SW480 (cell line): ENCODE results near the gene SIGLEC1.

Experiments used
- DNase-seq: peaks from one replicate; pipeline ENCODE4 v3.0.0-alpha.2; 2016; ENCODE audit warnings: low spot score

The SIGLEC1 gene

DNA sequence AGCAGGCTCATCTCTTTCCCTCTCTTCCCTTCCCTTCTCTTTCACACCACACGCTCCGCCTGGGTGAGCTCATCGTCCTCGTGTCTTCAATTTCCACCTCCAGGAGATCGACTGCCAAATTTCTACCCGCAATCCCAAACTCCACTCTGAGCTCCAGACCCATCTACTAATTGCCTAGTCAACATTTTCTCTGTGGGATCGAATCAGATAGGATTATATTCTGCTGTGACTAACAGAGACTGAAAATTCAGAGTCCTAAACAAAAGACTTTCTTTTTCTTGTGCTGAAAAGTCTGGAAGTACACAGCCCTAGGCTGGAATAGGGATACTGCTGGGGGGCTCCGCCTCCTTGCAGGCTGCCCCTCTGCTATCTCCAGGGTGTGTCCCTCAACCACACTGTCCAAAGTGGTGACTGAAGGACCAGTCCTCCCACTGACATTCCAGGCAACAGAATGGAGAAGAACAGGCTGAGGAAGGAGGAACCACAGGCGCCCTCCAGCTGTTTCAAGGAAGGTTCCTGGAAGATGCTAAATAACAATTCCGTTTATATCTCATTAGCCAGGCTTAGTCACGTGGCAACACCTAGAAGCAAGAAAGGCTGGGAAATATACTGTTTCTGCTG lies 15.1 kb upstream of the SIGLEC1 start:
- no peak for DNase-seq

DNA sequence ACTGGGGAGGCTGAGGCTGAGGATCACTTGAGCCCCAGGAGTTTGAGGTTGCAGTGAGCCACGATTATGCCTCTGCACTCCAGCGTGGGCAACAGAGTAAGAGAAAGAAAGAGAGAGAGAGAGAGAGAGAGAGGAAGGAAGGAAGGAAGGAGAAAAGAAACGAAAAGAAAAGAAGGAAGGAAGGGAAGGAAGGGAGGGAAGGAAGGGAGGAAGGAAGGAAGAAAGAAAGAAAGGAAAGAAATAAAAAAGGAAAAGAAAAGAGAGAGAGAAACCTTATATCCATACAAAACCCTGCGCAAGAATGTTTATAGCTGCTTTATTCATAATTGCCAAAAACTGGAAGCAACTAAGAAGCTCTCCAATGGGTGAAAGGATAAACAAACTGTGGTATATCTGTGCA lies 12.0 kb upstream of the SIGLEC1 start:
- no peak for DNase-seq

DNA sequence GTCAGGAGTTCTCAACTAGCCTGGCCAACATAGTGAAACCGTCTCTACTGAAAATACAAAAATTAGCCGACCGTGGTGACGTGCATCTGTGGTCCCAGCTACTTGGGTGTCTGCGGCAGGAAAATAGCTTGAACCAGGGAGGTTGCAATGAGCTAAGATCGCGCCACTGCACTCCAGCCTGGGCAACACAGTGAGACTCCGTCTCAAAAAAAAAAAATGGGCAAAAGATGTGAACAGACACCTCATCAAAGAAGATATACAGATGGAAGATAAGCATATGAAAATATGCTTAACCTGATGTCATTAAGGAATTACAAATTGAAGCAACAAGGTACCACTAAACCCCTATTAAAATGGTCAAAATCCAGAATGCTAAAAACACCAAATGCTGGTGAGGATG lies 10.9 kb upstream of the SIGLEC1 start:
- DNase-seq = no peak

DNA sequence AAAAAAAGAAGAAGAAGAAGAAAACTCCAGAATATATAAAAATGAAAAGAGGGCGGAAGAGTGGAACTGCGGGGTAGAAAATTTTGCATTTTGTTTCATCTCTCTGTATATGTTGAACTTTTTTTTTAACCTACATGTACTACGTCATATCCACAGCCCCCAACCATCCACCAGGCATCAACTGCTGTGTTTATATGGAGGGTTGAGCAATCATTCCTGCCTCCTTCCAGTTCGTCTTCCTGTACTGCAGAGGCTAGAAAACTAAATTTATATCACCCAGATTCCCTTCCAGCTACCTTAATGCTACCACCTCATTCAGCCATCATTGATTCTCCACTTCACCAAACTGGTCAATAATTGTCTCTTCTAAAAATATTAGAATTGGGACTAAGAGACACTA lies 9.5 kb upstream of the SIGLEC1 start:
- DNase-seq = no peak

DNA sequence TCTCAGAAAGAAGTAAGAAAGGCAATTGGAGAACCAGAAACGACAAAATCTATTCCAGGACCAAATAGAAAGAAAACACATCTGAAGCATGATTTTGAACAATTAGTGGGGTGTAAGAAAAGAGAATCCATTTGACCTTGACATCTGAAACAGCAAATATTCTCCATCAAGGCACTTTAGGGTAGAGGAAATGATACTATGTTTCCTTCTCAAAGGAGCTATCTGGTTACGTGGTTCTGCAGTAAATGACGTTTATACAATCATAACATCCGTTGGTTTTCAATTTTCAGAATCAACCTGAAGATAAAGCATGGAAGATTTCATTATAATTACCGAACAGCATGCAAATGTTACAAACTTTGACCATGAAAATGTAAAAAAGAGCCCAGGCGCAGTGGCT lies 8.2 kb upstream of the SIGLEC1 start:
- no peak for DNase-seq

DNA sequence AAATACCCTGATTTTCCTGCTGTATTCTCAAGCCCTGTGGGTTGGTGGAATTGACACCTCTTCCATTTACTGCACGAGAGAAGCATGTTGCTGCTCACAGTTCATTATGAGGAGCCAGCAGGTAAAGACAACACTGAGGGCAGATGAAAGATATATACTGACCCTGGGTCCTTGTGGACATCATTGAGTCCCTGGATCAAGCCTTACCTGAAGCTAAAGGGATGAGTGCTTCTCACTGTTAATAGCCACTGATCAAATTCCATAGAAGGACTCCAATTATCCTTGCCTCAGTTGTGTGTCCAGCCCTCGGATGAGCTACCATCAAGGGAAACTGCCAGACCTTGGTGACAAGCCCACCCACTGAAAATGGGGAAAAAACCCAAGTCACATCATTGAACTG lies 7.7 kb upstream of the SIGLEC1 start:
- DNase-seq = no peak

DNA sequence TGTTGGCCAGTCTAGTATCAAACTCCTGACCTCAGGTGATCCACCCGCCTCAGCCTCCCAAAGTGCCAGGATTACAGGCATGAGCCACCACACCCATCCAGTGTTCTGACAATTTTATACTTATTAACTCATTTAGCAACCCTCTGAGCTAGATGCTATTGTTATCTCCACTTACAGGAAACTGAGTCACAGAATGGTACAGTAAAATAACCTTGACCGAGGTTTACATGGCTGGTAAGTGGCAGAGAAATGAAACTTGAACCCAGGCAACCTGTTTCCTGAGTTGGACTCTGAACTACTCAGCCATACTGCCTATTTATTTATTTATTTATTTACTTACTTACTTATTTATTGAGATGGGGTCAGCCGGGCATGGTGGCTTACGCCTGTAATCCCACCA lies 6.6 kb upstream of the SIGLEC1 start:
- no peak for DNase-seq

DNA sequence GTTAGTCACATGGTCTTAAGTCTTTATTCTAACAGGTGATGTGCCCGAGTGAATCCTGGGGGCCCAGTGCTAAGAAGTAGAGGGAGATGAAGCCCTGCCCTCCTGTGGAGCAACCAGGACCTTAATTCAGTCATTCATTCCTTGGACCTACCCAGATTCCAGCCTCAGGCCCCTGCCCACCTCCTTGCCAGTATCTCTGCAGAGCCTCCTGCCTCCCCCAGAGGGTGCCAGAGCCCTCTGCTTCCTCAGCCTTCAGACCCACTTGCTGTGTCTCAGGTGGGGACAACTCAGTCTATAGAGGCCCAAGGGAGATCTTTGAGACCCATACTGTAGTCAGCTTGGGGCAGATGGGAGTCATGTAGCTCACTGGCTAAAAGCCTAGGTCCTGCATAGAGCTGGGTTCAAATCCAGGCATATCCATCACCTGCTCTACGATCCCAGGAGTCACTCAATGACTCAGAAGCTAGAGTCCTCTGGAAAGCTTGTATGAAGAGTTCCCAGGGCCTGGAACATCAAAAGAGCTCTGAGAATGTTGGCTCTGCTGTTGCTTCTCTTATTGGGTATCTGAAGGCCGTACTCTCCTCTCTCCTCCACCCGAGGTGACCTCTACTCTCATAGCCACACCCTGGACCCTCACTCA lies 3.9 kb upstream of the SIGLEC1 start:
- peak; percentile 72 for DNase-seq

DNA sequence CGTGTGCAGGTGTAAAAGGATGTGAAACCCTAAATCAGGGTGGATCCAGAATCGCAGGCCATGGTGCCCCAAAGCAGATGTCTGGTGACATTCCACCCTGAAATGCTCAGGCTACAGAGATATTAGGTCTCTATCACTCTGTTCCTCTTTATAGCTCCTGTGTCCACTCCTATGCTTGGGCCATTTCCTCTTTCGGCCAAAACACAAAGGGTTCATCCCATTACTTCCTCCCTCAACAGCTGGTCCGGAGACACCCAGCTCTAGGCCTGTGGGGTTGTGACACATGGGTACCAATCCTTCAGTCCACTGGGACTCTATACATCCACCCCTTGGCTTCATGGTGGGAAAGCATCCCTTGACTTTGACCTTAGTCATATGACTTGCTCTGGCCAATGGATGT lies 1.7 kb upstream of the SIGLEC1 start:
- no peak for DNase-seq

DNA sequence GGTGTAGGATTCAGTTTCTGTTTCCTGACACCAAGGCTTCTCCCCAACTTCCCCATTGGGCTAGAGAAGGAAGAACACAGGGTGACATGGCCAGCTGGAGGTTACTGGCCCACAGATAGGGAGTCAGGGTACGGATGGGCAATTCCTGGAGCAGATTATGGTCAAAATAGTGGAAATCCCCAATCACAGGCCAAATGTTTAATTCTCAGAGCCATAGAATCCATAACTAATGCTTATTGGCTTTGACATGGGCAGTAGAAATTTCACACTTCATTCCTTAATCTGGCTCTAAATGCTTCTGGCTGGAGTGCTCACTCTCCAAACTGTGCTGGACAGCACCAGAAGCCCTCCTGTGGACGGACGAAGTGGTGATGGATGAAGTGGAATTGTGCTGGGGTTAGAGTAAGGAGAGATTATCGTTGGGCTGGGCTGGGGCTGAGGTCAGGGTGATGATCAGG lies 887 bp downstream of the SIGLEC1 start:
- no peak for DNase-seq

DNA sequence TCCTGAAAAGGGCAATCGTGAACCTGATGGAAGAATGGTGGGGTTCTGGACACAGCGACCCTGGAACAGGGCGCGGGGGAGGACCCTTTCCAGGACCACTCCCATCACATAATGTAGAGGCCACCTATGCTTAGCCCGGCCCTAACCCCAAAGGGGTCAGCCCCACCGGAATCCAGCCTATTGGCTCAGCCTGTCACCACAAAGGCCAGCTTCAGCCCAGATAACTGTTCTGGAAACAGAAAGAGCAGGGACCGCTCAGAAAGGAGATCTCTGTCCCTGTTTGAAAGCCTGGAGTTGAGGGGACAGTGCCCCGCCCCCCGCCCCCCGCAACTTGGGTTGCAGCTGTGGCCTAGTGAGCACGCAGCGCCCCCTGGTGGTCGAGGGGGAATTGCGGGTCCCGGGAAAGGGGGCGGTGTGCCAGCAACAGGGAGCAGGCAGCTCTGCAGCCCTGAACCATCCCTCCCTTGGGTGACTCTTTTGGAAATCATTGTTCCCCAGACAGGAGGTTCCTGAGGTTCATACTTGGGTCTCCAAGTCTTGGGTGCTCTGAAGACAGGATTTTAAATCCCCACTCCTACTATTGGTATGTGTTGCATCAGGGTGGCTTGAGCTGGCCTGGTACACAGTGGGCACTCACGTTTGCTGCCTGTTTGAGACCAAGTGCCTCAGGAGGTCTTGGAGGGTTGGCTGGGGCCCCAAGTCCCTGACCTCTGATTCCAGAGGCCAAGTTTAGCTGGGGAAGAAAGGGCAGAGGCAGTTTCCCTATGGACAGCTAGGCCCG lies 1.5 kb downstream of the SIGLEC1 start:
- DNase-seq = peak; percentile 33

DNA sequence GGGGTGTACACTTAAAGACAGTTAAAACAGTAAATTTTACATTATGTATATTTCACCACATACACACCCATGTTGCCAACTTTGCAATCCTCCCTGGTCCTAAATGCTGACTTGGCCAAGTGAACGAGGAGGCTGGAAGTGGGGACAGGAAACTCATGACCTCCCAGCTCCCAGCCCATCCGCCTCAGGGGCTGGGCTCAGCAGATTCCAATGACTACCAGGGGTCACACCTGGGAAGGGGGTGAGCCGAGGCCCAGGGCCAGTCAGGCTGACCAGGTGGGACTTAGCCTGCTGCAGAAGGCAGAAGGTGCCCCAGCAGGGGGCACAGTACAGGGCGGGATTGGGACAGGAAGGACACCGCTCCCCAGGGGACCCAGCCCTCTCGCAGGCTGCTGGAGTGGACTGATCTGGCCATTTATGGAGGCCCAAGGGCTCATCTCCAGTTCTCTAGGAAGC lies 2.4 kb downstream of the SIGLEC1 start:
- DNase-seq = no peak

DNA sequence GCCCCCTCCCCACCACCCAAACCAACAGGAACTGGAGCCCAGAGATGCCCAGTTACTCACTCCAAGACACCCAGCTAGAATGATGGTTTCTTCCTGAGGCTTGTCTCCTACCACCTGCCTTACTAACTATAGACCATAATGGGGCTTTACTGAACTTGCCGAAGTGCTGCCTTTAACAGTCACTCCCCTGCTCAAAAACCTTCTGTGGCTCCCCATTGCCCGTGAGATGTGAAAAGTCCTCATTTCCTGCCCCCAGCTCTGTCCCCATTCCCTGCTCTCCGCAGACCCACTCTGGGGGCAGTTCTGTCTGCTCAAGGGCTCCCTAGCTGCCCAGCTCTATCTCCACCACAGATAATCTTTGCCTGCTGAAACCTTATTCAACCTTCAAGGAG lies 4.9 kb downstream of the SIGLEC1 start:
- no peak for DNase-seq

DNA sequence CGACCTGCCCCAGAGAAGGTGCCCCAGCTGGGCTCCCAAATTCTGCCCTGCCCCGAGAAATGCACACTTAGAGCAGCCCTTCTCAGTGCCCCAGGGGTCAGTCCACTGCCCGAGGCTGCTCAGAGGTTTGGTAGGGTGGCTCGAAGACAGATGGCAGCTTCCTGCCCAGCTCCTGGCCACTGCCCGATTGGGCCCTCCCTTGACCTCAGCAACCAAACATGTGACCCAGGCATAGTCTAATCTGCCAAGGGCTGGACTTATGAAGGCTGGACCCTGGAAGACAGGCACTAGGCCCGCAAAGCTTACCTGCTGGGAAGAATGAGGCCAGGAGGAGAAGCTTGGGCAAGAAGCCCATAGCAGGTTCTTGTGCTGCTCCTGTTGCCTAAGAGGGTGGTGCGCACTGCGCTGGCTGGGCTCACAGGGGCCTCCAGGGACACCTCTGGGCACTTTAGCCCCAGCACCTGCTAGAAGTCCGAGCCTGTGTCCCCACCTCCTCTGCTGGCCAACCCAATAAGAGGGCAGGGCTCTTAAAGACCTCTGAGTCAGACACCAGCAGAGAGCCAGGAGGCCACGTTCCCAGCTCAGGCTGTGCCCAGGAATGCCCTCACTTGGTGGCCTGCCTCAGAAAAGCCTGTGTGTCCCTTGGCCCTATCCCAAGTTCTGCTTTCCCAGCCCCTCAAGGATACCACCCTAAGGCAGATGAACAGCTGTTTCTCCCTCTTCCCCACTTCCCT lies 5.5 kb downstream of the SIGLEC1 start:
- no peak for DNase-seq

DNA sequence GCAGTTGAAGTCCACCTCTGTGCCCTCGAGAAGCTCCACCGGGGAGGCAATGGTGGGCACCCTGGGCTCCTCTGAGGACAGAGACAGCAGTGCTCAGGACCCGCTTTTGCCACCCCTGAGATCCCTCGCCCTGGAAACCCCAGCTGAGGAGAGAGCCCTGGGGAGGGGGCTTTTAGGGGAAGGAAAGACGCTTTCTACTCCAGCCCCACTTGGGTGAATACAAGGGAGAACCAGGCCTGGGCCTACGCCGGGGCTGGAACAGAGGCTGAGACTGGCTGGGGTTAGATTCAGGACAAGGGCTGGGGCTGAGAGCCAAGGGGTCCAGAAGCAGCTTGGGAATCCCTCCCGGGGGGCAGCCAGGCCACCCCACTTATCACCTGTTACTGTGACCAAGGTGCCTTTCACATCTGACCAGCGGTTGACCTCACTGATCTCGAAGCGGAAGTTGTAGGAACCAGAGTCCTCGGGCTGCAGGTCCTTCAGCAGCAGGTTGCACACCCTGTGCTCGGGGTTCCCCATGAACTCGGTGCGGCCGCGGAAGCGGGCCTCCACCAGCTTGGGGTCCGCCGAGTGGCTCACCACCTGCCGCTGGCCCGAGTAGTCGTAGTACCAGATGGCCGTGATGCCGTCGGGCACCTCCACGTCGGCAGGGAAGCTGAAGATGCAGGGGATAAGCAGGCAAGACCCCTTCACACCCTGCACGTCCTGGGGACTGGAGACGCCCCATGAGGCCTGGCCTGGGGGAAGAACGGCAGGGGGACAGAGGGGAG lies 6.2 kb downstream of the SIGLEC1 start:
- DNase-seq = no peak

DNA sequence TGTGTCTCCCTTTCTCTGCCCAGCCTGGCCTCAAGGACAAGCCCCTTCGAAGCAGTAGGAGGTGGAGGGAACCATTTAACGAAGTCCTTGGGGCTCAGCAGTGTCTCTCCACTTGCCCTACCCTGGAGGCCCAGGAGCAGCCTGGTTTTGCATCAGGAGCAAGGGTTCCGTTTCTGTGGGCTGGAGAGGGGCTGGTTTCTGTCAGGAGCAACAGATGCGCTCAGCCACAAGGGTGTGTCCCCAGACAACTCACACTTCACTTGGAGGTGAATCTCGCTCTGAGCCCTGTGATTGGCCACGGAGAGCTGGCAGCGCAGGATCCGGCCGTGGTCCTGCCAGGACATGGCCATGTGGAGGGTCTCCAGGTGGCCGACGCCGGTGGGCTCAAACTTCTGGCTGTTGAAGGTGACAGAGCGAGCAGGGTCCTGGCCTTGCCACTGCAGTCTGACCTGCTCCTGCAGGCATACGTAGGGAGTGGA lies 6.9 kb downstream of the SIGLEC1 start:
- no peak for DNase-seq

DNA sequence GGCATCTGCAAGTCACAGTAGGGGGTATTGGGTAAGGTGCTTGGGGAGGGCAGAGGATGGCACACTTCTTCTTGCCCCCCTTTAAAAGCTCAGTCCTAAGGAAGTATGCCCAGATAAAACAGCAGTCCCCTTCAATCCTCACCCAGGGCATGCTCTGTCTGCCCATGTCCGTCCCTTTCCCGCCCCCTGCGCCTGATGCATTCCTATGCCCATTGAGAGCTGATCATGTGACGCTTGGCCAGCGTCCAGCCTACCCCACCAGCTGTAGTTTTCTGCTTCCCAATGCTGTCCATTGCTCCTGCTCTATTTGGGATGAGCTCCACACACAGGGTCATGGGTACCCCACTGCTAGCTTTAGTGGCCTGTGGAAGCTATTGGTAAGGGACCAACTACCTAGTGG lies 8.3 kb downstream of the SIGLEC1 start:
- no peak for DNase-seq

DNA sequence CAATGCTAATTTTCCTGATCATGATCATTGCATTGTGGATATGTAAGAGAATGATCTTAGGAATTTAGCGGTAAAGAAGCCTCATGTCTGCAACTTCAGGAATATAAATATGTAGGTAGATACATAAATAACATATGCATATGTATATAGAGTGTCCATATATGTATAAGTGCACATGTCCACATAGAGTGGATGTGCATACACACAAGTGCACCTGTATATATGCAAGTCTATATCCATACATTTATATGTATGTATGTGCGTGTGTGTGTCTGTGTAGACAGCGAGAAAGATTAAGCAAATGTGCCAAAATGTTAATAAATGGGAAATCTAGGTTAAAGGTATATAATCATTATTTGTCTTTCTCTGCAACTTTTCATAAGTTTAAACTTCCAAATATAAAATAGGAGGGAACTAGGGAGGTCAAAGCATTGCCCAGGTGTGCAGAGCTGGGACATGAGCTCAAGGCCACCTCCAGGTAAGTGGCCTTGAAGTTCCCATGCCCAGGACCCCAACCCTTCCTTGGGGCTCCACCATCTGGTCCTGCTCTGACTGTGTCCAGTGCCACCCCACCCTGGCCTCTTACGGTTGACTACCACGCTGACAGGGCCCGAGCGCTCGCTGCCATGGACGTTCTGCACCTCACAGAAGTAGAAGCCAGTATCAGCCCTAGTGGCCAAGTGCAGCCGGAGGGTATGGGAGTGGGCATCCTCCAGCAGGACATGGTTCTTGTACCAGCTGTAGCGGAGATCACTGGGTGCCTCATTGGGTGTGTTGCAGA lies 9.6 kb downstream of the SIGLEC1 start:
- DNase-seq = no peak

DNA sequence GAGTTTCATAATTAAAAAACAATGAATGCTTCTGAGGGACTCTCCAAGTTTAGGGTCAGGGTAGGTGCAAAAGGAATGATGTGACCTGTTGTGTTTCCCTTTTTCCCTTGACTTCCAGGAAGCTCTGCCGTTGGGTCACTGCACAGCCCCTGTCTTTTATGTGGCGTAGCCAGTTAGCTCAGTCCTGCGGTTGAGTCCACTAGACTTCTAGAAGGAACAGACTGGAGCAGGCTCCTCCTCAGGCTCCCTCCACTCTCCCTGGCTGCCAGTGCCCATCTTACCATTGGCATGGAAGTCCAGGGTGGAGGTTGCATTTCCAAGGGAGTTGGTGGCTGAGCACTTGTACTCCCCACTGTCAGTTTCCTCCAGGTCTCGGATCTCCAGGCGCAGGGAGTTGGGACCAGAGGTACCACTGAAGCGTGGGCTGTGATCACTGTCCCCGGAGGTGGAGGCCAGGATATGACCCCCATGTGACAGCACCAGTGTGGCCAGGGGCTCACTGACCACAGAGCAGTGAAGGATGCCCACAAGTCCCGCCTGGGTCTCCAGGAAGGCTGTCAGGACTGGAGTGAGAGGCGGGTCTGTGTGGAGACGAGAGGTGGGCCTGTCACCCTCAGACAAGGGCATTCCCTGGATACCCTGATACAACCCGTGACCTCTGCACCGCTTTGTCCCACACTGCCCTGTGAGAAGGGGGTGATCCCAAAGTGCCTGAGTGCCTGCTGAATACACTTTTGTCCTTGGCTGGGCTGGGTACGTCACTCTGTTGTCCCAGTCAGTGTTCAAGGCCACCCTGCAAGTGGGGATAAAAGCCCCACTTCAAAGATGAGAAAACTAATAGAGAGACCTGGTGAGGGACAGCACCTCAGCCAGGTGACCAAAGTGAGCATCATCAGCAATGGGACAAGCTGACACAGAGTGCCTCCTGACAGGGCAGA lies 11.1 kb downstream of the SIGLEC1 start:
- no peak for DNase-seq

DNA sequence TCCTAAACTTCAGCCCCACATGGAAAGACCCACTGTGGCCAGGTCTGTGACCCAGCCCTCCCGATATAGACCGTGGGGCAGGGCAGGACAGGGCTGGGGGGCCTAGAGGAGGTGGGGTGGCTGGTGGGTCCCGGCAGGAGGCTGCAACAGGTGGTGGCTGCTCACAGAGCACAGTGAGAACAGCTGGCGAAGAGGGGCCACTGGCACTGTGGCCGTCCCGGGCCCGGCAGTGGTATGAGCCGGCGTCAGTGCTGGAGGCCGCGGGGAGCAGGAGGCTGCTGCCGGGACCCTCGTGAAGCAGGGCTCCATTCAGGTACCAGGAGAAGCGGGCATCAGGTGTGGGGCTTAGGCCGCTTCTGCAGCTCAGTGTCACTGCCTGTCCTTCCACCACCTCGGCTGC lies 13.4 kb downstream of the SIGLEC1 start:
- no peak for DNase-seq
